ENCODE measurements around the gene PACS2. TPM values are rescaled to one million over a fixed set of nuclear protein-coding genes. Genes with fewer than 3 reads are reported as not detected.

Gene PACS2
- total and polyA plus RNA-seq, 2 of the 8 experiments (the other 6 are each of a cell fraction or from before 2014, with no cell fraction given), result 38.0 to 62.8 TPM

DNA sequence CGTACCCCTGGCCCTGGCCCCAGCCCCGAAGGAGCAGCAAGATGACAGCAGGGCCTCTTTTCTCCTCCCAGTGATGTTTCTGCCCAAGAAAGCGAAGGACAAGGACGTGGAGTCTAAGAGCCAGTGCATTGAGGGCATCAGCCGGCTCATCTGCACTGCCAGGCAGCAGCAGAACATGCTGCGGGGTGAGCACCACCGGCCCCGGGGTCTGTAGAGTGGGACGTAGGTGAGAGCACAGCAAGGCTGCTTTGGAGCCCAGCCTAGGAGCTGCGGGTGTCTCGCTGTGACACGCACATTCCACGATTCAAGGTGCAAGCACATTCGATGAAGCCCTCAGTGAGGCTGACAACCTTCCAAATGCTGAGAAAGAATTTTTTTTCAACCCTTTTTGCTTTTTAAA lies 78.6 kb downstream of the PACS2 start (continued):
- no peak for TF ChIP-seq MAFK (IDR thresholded peaks at IDR 0.05; ENCODE audit: low read depth, low read length)

Data from H1 (cell line).